Right lobe of liver (tissue), 6 donors: ENCODE data around the gene LAMA1. TPM values are rescaled to one million over a fixed set of nuclear protein-coding genes. Genes with fewer than 3 reads are reported as not detected.

ENCODE experiments used
- ATAC-seq, 4 donors: fragments of 200-7000 bp; cut with Tn5 transposase; one replicate each; pipeline ENCODE4 v1.9.1; 2020; ENCODE audit warnings: mild to moderate bottlenecking in 4 of 4, moderate library complexity in 4 of 4
- DNase-seq, 3 donors: peaks; one replicate each; pipeline ENCODE4 v3.0.0-alpha.2; 2020
- H3K27ac ChIP-seq, 3 donors: fragments of 200-600 bp; one replicate each; pipeline ENCODE4 v1.8.0; 2022
- H3K27me3 ChIP-seq, 2 donors: fragments of 200-600 bp; one replicate each; pipeline ENCODE4 v1.8.0; 2022
- H3K36me3 ChIP-seq, 4 donors: fragments of 200-600 bp; sonication (generic) in 1 of 4; one replicate each; pipeline versions ENCODE4 v1.5.1 to v1.8.0; 2017 to 2022; ENCODE audit warnings: control low read depth in 1 of 4
- H3K4me1 ChIP-seq, 4 donors: fragments of 200-600 bp; sonication (generic) in 1 of 4; one replicate each; pipeline versions ENCODE4 v1.5.1 to v1.8.0; 2017 to 2022; ENCODE audit warnings: control low read depth in 1 of 4
- H3K4me3 ChIP-seq, 3 donors: fragments of 200-600 bp; one replicate each; pipeline ENCODE4 v1.8.0; 2022
- H3K9me3 ChIP-seq, 4 donors: fragments of 200-600 bp; sonication (generic) in 1 of 4; one replicate each; pipeline versions ENCODE4 v1.5.1 to v1.8.0; 2017 to 2022; ENCODE audit warnings: control low read depth in 1 of 4
- CTCF ChIP-seq, 4 donors: fragments of 200-600 bp in 3 of 4; fragments of 450-650 bp in 1 of 4; IDR thresholded peaks; one replicate each; pipeline versions ENCODE4 v1.5.1 to v1.8.0; 2016 to 2022; ENCODE audit warnings: antibody characterized with exemption in 4 of 4, mild to moderate bottlenecking in 2 of 4
- POLR2A ChIP-seq: fragments of 450-650 bp; IDR thresholded peaks from one replicate; pipeline ENCODE4 v1.6.1; 2017; ENCODE audit warnings: antibody characterized with exemption, mild to moderate bottlenecking
- WGBS: methylation state at CpG from one replicate; pipeline ENCODE4 v1.1.6; 2018; ENCODE audit warnings: low coverage, low lambda C conversion rate; ENCODE audit not compliant: insufficient coverage; ENCODE audit errors: missing lambda C conversion rate; 5-methylcytosine and 5-hydroxymethylcytosine counted together
- intact Hi-C, 2 donors: fragments of 100-400 bp; cut with DNase I; formaldehyde crosslinking; loops; one replicate each; pipeline versions ENCODE4 v1.11.2 to v1.14.1; 2022
- total RNA-seq, 6 experiments: library from RNA; depleted of rRNA in 2 of 6; stranded (reverse); fragments of >200 nt in 2 of 6; fragmentation: NEBNext Ultra II Directional in 3 of 6; extraction: Animal tissue kit (Norgen Biotek cat#: 25700) in 3 of 6; gene quantifications; one replicate each; pipeline versions ENCODE4 v1.1.0 to v1.2.4, GENCODE V29; 2016 to 2023
- donor health status: DM: no; HTN: yes; CAD: no.
- donor health status: DM: no; HTN: no; CAD: no.
- donor health status: DM: no; HTN: no; CAD: no.
- donor health status: DM: no; HTN: yes; CAD: no.
- donor health status: DM: no; HTN: yes; CAD: no.

LAMA1 gene
- total RNA-seq, 6 experiments from 2014 or later = 0.06 to 0.56 (median 0.29) TPM

DNA sequence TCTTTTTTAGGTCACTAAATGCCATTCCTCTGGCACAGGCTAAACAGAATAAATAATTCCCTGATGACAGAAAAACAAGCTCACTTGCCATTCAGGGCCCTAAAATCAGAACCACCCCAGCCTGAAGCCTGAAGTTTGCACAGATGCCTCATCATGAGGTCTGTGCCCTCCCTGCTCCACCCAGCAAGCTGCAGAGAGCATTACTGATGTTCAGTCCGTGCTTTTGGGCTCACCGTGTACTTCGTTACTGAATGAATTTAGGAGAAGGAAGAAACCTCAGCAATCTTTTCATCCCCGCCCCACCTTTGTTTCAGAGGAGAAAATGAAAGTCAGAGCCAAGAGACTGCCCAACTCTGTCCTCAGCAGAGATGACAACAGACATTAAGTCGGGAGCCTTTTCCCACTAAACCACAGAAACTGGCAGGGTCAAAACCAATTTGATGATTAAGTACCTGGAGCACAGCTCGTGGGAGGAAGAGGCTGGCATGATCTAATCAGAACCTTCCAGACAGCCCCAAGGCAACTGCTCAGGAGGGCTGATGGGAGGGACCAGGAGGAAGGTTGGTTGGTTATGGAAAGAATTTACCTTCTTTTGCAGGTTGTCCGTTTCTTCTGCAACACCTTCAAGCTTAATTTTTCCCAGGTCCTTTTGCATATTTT is 122.7 kb downstream of the LAMA1 start:
- TF ChIP-seq POLR2A = no peak
- TF ChIP-seq CTCF (IDR thresholded peaks at IDR 0.05) = no peak
- WGBS = 58% methylated on average over 7 of the region's 7 CpGs
- Histone ChIP-seq H3K27ac (no peak overlapping the region), H3K36me3 (no peaks in the 10 kb centered on the region), H3K4me3 (no peak overlapping the region), H3K4me1 (no peaks in the 10 kb centered on the region), H3K27me3 (no peaks in the 10 kb centered on the region), H3K9me3 (no peaks in the 10 kb centered on the region)
- DNase-seq (no peak), ATAC-seq (no peak)
- intact Hi-C loops = no loop called here

DNA sequence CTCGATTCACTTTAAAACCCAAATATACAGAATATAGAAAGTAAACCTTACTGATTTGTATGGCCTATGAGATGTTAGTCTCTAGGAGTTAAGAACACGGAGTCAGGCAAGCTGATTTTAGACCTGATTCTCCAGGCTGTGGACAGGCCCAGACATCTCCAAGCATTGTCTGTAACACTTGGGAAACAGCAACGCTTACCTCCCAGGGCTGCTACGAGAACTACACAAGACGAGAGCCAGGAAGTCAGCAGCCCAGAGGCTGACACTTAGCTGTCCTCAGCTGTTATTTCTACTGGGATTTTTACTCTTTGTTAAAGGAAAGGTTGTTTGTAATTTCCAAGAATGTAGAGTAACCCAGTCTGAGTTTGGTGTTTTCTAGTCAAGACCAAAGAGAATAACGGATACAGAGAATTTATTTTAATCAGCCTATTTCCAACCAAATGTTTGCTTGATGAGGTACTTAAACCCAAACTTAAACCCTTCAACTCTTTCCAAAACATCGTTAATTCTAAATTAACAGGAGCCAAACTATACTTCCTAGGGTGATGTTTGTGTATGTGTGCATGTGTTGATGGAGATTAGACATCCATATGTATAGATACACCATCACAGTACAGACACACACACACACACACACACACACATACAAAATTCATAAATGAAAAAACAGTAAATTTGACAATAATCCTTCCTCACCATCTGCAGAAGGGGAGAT is 123.4 kb downstream of the LAMA1 start:
- Histone ChIP-seq H3K27ac (no peak overlapping the region), H3K9me3 (no peaks in the 10 kb centered on the region), H3K4me3 (no peak overlapping the region), H3K36me3 (no peaks in the 10 kb centered on the region), H3K4me1 (no peaks in the 10 kb centered on the region), H3K27me3 (no peaks in the 10 kb centered on the region)
- WGBS = 63% methylated on average over 7 of the region's 7 CpGs
- intact Hi-C loops = no loop called here
- DNase-seq = no peak
- no peak for ATAC-seq
- TF ChIP-seq POLR2A = no peak
- no peak for TF ChIP-seq CTCF (IDR thresholded peaks at IDR 0.05)

- Histone ChIP-seq H3K9me3 (no peaks in the 10 kb centered on the region), H3K36me3 (no peaks in the 10 kb centered on the region), H3K4me1 (no peaks in the 10 kb centered on the region), H3K4me3 (no peak overlapping the region), H3K27ac (no peak overlapping the region), H3K27me3 (no peaks in the 10 kb centered on the region)
- DNase-seq = no peak
- no peak for ATAC-seq
- TF ChIP-seq POLR2A (no peak), CTCF (IDR thresholded peaks at IDR 0.05) (no peak)
- intact Hi-C loops = no loop called here
These were observed 124.8 kb downstream of the LAMA1 start for GRCh38 chr18:6992761-6993160.

GRCh38 chr18:6983366-6983765 is 134.2 kb downstream of the LAMA1 start:
- Histone ChIP-seq H3K4me1 (no peaks in the 10 kb centered on the region), H3K36me3 (no peaks in the 10 kb centered on the region), H3K4me3 (no peak overlapping the region), H3K27ac (no peak overlapping the region), H3K9me3 (no peaks in the 10 kb centered on the region), H3K27me3 (no peaks in the 10 kb centered on the region)
- WGBS = 67% methylated on average over 7 of the region's 7 CpGs
- intact Hi-C loops = no loop called here
- no peak for TF ChIP-seq POLR2A
- no peak for TF ChIP-seq CTCF (IDR thresholded peaks at IDR 0.05)
- ATAC-seq = no peak
- no peak for DNase-seq
